HG02938 (cell line): ENCODE measurements around the gene TSPAN33.
"Not testable (repeated sequence)": the region's sequence is repeated elsewhere in the genome, so short reads cannot be mapped to it uniquely, and the experiment has no call there.

Experiments used
- ATAC-seq: cut with Tn5 transposase; IDR thresholded peaks from one replicate; pipeline ENCODE4 v1.9.1; 2021; ENCODE audit warnings: mild to moderate bottlenecking, moderate library complexity; ENCODE audit not compliant: unreplicated experiment

Gene TSPAN33, protein sequence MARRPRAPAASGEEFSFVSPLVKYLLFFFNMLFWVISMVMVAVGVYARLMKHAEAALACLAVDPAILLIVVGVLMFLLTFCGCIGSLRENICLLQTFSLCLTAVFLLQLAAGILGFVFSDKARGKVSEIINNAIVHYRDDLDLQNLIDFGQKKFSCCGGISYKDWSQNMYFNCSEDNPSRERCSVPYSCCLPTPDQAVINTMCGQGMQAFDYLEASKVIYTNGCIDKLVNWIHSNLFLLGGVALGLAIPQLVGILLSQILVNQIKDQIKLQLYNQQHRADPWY

GRCh38 chr7:129144095-129144833, at the start of gene TSPAN33:
TSPAN33 (plus strand) TSS chr7:129144707; CDS start chr7:129144981, 274 bp downstream.
- peak; percentile 60 for ATAC-seq

GRCh38 chr7:129095258-129095657, 49.2 kb upstream of the TSPAN33 start:
- peak; percentile 80 for ATAC-seq

- ATAC-seq = no peak
Observed at GRCh38 chr7:129098409-129099084, 46.0 kb upstream of the TSPAN33 start.

DNA sequence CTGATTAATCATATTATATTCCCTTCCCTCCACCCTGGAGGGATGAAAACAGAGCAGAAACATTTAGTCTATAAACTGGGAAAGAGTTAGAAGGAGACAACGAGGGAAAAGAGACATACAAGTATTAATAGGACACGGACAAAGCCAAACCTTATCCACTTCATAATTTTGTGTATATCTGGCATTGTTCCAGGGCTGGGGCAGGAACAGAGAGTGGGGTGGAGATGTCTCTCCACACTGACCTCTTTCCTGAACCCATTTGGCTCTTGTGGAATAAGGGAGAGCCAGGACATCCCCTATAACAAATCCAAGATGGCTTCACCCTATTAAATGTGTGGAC, 43.7 kb upstream of the TSPAN33 start:
- ATAC-seq = no peak

- ATAC-seq = no peak
Observed at GRCh38 chr7:129101746-129102145, 42.8 kb upstream of the TSPAN33 start.

DNA sequence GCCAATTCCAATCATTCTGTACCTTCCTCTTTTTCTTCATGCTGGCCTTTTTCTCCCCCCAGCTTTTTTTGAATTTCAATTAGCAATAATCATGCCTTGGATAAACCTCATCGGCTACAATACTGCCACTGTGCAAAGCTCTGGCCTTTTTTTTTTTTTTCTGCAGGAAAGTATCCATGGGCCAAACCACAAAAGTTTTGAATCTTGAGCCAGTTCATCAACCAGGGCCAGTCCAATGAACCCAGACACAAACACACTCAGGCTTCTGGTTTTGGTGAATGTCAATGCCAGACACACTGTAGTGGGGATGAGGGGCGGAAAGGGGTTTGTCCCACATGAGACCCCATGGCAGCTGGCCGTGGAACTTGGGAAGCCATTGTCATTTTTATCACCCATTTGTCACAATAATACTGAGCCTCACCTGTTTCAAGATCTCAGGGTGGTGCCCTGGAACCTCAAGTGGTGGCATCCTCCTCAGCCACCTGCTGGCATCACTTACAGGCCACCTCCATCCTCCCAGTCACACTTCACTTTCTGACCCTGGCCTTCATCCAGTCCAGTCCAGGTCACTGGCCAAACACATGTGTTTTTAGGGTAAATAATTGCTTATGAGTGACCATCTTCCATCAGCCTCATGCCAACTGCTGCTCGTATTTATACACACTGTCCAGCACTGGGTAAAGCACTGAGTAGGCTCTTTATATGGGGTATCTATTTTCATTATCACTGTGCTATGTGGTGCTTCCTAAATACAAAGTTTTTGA, 40.8 kb upstream of the TSPAN33 start:
- no peak for ATAC-seq

DNA sequence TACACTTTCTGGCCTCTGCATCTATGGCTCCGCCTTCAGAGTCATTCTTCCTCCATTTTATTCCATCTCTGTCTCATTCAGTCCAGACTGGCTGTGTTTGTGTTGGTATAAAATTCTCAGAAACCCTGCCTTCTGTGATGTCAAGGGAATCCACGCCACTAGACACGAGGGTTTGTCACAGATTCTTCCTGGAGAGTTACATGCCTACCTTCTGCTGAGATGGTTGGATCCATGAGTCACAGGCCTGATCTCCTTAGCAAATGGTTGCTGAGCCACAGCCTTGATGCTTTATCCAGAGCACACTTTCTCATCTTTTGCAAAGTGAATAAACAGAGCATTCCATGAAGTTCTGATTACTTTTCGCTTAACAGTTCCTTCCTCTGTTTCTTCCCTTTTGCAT, 35.9 kb upstream of the TSPAN33 start:
- ATAC-seq = no peak

DNA sequence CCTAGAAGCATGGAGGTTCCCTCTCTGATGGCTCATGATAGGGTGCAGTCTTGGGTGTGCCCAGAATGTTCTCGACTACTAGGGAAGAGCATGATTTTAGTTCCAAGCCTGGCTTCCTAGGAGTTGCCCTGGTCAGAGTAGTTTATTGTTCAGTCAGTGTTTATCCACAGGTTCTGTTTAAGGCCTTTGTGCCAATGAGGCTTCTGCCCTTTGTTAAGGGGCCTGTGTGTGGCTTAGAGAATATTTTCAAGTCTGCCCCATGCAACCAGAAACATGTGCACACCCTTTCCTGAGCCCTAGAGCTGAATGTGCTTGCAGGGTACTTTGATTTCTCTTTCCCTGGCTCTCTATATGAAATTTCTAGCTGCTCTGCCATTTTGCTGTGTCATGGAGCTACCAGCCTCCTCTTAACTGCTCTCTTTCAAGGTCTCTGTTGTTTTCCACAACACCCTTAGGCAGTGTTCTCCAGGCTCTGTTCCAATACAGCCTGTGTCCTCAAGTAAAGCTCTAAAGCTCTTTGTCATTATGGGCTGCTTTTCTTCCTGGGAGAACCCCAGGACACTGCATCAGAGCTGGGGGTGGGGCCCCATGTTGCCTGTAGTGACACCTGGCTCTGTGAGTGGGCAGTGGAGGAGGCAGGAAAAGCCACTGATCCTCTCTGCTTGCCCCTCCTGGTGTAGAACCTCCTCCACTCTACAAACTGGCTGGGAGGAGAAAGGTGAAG, 34.1 kb upstream of the TSPAN33 start:
- no peak for ATAC-seq

DNA sequence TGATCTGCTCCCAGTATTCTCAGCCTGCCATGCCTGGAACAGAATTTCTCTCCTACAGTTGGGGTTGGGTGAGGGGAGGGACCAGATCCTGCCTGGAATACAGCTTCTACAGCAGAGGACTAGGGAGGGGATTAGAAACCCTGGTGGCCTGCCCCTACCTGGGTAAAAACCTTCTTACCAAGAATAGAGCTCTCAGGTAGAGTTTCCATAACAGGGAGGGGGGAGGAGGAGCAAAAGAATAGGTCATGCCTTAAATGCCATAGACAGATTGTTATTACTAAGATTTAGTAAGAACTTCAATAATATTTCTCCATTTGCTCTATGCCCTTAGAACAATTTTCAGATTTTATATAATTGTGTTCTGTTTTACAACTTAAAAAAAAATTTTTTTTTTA, 33.5 kb upstream of the TSPAN33 start:
- ATAC-seq = no peak

- no peak for ATAC-seq
Observed at GRCh38 chr7:129115676-129116075, 28.8 kb upstream of the TSPAN33 start.

DNA sequence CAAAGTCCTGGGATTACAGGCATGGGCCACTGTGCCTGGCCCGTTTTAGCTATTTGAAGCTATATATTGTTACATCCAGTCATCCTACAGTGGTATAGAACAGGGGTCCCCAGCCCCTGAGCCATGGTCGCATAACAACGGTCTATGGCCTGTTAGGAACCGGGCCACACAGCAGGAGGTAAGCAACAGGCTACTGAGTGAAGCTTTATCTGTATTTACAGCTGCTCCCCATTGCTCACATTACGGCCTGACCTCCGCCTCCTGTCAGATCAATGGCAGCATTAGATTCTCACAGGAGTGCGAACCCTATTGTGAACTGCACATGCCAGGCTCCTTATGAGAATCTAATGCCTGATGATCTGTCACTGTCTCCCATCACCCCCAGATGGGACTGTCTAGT, 26.3 kb upstream of the TSPAN33 start:
- no peak for ATAC-seq

GRCh38 chr7:129118976-129119375, 25.5 kb upstream of the TSPAN33 start:
- no peak for ATAC-seq

GRCh38 chr7:129121501-129122077, 22.9 kb upstream of the TSPAN33 start:
- ATAC-seq = not testable (repeated sequence)

- peak; percentile 59 for ATAC-seq
Observed at GRCh38 chr7:129122078-129122750, 22.3 kb upstream of the TSPAN33 start.

DNA sequence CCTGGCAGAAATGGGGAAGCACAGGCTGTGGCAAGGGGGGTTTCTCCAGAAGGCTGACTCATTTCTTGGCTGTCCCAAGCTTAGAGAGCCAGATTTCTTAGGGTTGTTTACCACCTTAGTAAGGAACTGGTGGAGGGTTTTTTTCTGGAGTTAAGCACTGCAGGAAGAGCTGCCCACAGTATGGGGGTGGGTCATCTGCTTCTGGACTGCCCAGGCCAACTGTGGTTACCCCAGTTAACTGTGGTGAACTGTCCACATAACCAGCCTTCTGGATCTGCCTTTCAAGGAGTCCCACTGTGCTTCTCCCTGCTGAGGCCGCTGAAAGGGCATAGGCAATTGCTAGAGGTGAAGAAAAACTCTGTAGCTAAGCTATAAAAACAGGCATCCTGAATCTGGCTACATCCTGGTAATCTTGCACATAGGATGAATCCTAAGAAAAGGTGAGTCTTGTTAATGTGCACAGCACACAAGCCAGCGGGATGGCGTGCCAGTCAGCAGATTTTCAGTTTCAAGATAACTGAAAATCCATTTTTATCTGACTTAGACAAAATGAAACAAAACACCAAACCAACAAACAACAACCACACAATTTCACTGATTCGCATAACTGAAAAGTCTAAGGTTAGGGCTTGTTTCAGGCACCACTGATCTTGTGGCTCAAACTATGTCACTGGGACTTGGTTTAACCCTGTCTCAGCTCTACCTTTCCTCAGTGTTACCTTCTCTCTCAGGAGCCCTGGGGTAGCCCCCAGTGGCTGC, 21.6 kb upstream of the TSPAN33 start:
- peak; percentile 69 for ATAC-seq

- peak; percentile 9 for ATAC-seq
Observed at GRCh38 chr7:129123510-129123857, 21.0 kb upstream of the TSPAN33 start.

- no peak for ATAC-seq
Observed at GRCh38 chr7:129126314-129126713, 18.2 kb upstream of the TSPAN33 start.

GRCh38 chr7:129127154-129127553, 17.4 kb upstream of the TSPAN33 start:
- no peak for ATAC-seq

DNA sequence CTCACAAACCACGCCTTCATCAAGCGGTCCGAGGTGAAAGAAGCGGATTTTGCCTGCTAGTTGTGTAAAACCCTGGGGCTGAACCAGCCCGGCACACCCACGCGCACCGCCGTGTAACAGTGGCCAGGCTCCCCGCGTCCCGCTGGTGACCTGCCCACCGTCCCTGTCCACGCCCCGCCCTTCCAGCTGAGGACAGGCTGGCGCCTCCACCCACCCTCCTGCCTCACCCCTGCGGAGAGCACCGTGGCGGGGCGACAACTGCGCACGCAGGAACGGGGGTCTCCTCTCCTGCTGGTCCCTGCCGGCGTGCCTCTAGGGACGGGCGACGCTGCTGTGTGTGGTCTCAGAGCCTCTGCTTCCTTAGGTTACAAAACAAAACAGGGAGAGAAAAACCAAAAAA, 16.9 kb upstream of the TSPAN33 start:
- no peak for ATAC-seq
